Amniotic epithelial cell (primary cell): ENCODE measurements around the gene ZBTB25.
A peak's percentile ranks its signal among the peaks of the same experiment; 100 is the strongest.
"Not testable (repeated sequence)": the region's sequence is repeated elsewhere in the genome, so short reads cannot be mapped to it uniquely, and the experiment has no call there.

Experiments
- DNase-seq: peaks from one replicate; pipeline ENCODE4 v3.0.0-alpha.2; 2010; ENCODE audit warnings: low read depth

Gene ZBTB25

DNA sequence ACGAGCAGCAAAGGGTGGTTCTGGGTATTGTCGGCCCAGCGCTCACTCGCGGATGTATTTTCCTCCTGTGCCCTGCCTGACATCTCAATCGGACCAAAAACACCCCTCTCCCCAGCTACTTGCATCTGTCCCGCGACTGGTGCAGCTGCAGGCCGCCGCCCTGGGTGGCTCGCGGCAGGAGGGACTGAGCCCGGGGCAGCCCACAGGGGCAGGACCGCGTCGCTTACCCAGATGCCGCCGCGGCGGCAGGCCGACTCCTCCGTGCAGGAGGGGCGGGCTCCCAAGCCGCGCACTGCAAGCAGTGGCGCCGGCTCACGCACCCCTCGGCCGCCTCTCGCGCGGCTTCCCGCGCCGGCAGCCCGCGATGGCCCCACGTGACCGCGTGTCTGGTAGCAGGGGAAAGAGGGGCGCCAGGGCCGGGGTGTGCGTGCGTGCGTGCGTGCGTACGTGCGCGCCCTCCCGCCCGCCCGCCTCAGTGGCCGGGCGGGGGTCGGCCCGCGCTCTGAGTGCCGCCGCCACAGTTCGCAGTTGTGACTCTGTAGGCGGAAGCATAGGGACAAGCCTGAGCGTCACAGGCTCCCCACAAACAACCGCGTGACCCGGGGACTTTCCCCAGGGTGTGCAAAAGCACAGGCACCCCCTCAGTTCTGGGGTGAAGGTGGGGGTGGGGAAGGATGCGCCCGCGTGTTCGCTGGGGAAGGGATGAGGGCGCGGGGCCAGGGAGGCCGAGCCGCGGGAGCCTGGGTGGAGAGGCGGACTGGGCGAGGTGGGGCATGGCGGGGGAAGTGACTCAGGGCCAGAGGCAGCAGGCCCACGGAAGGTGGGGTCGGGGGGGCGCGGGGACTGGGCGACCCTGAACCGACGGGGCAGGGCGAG lies at the start of gene ZBTB25:
Gene ZBTB25, minus strand, starts transcription at position 405 of the 876 bp plus-strand sequence. CDS start 13,305 bp downstream, outside the sequence.
- peak; percentile 90 for DNase-seq

DNA sequence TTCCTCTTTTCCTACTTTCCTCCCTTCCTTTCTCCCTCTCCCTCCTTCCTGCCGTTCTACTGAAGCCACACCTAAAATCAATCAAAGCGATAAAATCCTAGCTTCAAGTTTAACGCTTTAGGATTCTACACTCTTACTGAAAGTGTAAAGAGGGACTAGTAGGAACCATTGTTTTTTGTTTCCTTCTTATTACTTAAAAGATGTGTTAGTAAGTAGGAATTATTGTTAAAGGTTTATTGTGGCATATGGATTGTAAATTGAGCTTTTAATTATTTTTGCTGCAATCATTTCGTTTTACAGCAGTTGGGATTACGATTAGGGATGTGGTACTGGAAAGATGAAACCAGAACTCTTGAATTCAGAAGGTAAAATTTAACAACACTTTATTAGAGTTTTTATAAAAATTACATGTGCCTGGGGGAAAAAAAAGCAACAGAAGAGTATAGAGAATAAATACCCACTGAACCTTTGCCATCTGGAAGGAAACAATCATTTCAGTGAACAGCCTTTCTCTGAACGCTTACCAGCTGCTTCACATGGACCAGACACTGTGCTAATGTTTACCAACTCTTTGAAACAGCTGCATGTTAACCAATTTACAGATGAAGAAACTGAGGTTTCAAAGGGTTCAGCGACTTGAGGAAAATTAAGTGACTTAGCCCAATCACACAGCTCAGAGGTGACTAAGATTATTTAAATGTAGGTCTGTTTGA lies 47.1 kb upstream of the ZBTB25 start:
- DNase-seq, result no peak

DNA sequence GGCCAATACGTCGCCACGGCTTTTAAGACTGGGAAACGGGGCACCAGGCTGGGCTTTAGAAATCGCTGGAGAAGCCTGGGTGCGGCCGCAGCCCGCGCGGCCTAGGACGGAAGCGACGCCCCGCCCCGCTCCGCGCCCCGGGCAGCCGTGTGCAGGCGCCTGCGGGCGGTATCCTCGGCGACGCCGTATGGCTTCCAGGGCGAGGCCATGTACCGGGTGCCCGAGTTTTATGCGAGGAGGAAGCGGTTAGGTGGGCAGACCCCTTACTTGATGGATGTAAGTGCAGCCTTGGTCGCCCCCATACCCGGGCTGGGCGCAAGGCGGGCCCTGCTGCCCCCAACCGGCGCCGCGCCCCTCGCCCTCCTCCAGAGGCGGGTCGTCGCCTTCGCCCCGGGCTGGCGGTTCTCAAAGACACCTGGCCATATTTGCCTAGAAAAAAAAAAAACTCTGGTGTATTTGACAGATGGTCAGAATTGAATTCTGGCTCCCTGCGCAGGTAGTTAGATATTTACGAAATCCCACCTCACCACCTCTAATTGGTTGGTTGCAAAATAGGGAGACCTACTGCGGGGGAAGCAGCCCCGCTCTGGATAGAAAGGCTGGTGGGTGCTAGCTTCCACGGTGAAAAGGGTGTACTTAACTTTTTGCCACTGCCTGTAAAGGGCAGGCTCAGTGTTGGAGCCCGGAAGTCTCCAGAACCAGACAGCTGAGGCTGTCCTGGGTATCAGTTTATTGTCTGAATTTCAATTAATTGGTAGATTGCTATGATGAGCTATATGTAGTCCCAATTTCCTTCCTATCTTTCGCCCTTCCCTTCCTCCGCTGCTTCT lies 46.4 kb upstream of the ZBTB25 start, which contains the start of gene PPP1R36:
Gene PPP1R36, plus strand, starts transcription at position 171 of the 830 bp plus-strand sequence. Its CDS starts 37 bp downstream, at position 208.
- DNase-seq, result no peak

GRCh38 chr14:64549016-64549415 lies 45.4 kb upstream of the ZBTB25 start:
- peak; percentile 43 for DNase-seq

GRCh38 chr14:64544607-64545312 lies 41.1 kb upstream of the ZBTB25 start:
- no peak for DNase-seq

GRCh38 chr14:64542836-64543201 lies 39.2 kb upstream of the ZBTB25 start:
- no peak for DNase-seq

GRCh38 chr14:64541972-64542835 lies 38.6 kb upstream of the ZBTB25 start:
- DNase-seq, result no peak

GRCh38 chr14:64541261-64541971 lies 37.8 kb upstream of the ZBTB25 start:
- DNase-seq, result peak; percentile 62

DNA sequence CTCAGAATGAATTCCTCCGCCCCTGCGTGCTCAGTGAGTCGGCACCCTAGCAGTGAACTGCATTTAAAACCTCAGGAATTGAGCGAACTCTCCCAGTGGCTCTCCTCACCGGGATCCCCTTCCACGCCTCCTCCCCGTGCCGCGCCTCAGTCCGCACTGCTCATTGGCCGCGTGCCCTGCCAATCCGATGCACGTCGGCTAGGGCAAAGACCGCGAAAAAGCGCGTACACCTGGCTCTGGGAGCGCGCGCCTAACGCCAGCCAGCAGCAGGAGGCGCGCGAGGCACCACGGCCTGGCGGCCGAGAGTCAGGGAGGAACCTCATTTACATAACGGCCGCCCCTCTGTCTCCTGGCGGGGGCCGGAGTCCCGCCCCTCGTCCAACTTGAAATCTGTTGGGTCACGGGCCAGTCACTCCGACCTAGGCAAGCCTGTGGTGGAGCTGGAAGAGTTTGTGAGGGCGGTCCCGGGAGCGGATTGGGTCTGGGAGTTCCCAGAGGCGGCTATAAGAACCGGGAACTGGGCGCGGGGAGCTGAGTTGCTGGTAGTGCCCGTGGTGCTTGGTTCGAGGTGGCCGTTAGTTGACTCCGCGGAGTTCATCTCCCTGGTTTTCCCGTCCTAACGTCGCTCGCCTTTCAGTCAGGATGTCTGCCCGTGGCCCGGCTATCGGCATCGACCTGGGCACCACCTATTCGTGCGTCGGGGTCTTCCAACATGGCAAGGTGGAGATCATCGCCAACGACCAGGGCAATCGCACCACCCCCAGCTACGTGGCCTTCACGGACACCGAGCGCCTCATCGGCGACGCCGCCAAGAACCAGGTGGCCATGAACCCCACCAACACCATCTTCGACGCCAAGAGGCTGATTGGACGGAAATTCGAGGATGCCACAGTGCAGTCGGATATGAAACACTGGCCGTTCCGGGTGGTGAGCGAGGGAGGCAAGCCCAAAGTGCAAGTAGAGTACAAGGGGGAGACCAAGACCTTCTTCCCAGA lies 36.9 kb upstream of the ZBTB25 start, which contains the start of gene HSPA2:
Gene HSPA2, plus strand, starts transcription at position 534 of the 995 bp plus-strand sequence. Its CDS starts 109 bp downstream, at position 643.
- DNase-seq, result peak; percentile 99

DNA sequence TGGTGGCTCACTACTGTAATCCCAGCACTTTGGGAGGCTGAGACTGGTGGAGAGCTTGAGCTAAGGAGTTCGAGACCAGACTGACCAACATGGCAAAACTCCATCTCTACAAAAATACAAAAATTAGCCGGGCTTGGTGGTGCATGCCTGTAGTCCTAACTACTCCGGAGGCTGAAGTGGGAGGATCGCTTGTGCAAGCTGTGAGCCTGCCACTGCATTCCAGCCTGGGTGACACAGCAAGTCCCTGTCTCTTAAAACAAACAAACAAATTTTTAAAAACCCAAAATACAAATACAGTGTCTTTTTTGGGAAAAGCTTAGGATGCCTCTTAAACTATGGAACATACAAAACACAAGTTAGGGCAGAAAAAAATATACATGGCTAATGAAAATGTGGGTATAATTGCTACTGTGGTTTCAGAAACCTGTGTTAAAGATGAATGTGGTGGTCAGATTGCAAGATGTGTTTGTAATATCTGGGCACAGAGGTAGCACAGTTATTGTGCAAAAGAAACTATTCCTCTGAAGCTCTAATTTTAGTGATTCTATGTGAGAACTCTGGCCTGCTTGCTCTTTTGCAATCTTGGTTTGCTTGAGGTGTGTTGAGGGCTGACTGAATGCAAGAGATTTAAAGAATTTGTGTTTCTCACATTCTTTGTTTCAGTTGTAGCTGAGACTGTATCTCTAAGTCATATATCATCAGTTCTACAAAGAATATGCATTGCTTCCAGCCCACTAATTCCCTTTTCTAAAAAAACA lies 33.0 kb upstream of the ZBTB25 start:
- peak; percentile 98 for DNase-seq

DNA sequence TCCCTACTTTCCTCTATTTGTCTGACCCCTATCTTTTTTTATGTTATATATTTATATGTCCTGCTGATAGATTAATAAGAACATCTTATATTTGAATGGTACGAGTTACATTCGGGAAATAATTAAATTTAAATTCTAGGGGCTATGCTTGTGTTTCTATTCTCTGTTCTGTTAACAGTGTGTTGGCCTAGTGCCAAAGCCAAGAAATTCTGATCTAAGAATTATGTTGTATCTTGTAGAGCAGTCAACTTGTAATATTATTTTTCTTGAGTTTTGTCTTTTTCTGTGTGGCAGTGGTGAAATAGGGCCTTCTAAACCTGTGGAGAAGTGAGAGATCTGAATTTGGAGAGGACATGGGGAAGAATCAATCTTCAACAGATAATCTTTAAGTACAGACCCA lies 27.9 kb upstream of the ZBTB25 start:
- no peak for DNase-seq

DNA sequence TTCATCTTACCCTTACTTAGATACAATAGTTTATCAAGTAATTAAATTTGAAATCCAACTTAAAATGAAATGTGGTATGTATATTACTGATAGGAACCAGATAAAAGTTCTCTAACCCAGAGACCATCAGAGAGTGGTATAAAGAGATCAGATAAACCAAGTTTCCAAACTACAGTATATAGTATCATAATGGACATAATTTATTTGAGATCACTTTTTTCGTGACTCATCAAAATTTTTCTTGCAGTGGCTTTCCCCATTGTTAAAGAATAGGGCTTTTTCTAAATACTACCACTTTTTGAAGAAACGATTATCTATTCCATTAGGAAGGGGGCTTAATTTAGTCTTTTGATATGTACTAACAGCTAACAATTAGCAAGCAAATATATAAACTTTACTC lies 21.7 kb upstream of the ZBTB25 start:
- no peak for DNase-seq

DNA sequence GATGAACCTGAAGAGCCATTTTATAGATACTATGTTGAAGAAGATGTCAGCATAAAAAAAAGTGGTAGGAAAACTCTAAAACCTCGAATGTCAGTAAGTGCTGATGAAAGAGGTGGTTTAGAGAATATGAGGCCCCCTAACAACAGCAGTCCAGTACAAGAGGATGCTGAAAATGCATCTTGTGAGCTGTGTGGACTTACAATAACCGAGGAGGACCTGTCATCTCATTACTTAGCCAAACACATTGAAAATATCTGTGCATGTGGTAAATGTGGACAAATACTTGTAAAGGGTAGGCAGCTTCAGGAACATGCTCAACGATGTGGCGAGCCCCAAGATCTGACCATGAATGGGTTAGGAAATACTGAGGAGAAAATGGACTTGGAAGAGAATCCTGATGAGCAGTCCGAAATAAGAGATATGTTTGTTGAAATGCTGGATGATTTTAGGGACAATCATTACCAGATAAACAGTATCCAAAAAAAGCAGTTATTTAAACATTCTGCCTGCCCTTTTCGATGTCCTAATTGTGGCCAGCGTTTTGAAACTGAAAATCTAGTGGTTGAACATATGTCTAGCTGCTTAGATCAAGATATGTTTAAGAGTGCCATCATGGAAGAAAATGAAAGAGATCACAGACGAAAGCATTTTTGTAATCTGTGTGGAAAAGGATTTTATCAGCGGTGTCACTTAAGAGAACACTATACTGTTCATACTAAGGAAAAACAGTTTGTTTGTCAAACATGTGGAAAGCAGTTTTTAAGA lies 19.1 kb upstream of the ZBTB25 start:
- no peak for DNase-seq

DNA sequence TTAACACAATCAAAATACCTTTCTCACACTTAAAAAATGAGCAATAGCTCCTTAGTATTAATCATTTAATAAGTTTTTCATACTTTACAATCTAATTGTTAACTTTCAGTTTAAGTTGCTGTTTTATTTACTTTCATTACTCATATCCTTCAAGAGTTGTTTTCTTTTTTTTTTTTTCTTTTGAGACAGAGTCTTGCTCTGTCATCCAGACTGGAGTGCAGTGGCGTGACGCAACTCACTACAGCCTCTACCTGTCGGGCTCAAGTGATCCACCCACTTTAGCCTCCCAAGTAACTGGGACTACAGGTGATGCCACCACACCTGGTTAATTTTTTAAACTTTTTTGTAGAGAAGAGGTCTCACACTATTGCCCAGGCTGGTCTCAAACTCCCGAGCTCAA lies 17.1 kb upstream of the ZBTB25 start:
- no peak for DNase-seq

DNA sequence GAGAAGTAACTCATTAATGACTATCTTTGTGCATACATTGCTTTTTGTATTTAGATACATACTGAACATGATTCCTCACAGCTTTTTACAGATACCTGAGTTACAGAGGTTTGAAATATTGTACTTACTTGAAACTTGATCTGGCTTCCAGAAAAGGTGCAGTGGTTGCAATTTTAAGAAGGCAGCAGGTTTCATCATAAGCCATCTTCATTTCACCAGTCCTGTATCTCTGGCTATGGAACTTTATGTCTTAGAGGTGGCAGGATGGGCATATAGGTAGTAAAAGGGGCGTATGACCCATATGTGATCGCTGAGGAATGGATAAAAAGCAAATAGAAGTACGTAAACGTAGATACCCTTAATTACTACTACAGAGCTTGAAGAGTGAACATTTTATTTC lies 14.6 kb upstream of the ZBTB25 start:
- no peak for DNase-seq

DNA sequence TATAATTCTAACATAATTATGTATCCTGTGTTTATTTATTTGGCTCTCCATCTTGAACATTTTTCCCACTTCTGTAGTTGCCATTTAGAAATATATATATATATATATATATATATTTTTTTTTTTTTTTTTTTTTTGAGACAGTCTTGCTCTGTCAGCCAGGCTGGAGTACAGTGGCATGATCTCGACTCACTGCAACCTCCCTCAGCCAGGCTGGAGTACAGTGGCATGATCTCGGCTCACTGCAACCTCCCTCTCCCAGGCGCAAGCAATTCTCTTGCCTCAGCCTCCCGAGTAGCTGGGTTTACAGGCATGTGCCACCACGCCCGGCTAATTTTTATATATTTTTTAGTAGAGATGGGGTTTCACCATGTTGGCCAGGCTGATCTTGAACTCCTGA lies 14.0 kb upstream of the ZBTB25 start:
- DNase-seq, result not testable (repeated sequence)

GRCh38 chr14:64516969-64517368 lies 13.3 kb upstream of the ZBTB25 start:
- DNase-seq, result no peak
